SH-SY5Y (cell line): ENCODE measurements around the gene RIOK2.

ENCODE experiments used
- GATA2 ChIP-seq: IDR thresholded peaks from 2 replicates; pipeline ENCODE4 v1.6.1; 2011; ENCODE audit warnings: mild to moderate bottlenecking, low read depth, low read length
- GATA3 ChIP-seq: IDR thresholded peaks from 2 replicates; pipeline ENCODE4 v1.6.1; 2011; ENCODE audit warnings: low read depth, mild to moderate bottlenecking, low read length, moderate library complexity

DNA sequence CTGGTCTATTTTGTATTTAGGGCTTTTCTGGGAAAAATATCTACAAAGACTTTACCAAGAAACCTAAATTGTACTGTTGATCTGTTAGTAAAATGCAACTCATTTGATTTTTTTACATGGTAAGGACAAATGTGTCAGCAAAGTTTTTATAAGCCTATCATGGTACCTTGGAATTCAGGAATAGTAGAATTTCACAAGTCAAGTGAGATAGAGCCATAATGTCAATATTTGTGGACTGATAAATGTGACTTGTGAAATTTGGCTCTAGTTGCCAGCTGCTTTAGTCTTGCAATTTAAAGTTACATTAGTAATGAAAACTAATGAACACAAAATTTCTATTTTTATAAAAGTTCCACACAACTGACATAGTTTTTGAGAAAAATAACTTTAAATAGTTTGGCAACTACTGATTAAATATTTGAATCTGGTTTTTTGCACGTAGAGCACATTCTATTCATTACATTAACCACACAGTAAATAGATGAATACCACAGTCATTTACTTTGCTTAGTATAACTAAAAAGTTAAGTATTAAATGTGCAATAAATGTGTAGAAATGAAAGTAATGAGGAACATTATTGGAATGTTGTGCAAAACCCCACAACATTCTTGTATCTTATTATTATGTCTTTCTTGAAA, 41.2 kb upstream of the RIOK2 start:
- TF ChIP-seq GATA2 (no peak), GATA3 (no peak)
